ENCODE measurements around the gene ZNF576. TPM values are rescaled to one million over a fixed set of nuclear protein-coding genes. Genes with fewer than 3 reads are reported as not detected.

Gene ZNF576
- total and polyA plus RNA-seq, 2 donors (not counting 1 experiment from before 2014, with no cell fraction given), result 7.9 to 17.3 TPM

- H3K4me1 Mint-ChIP-seq, result peaks cover 4% of the 10 kb centered on the region
- peaks cover 3 to 6% of the 10 kb centered on the region in 2 donors for H3K4me1 ChIP-seq (ENCODE audit: control insufficient read depth in 2 of 2, insufficient read depth in 2 of 2, low read length in 2 of 2)
- peaks cover 0 to 26% (median 9%) of the 10 kb centered on the region in 4 experiments for H3K27me3 ChIP-seq (replicated peaks in 1 of 4; ENCODE audit: control extremely low read depth in 1 of 4, control insufficient read depth in 3 of 4, insufficient read depth in 4 of 4, low read length in 3 of 4)
- no peak overlapping the region for H2AFZ ChIP-seq (ENCODE audit: insufficient read depth, low read depth, low read length, poor library complexity, severe bottlenecking)
- H4K20me1 ChIP-seq (ENCODE audit: control insufficient read depth, insufficient read depth, low read length, poor library complexity, severe bottlenecking), result no peaks in the 10 kb centered on the region
- no peak overlapping the region for H3K4me3 ChIP-seq (ENCODE audit: control extremely low read depth in 1 of 5, extremely low read depth in 1 of 5, insufficient read depth in 1 of 5, low read depth in 2 of 5, low read length in 4 of 5)
- no peak overlapping the region for H3K4me2 ChIP-seq (replicated peaks; ENCODE audit: low read depth, low read length, poor library complexity, severe bottlenecking)
- H3K27ac ChIP-seq (ENCODE audit: low read length in 2 of 2), result no peak overlapping the region
- no peak for ATAC-seq (ENCODE audit: low read depth)
- CTCF ChIA-PET, result no interaction called here
- H3K36me3 ChIP-seq (replicated peaks in 1 of 2; ENCODE audit: control extremely low read depth in 1 of 2, control insufficient read depth in 1 of 2, extremely low read depth in 1 of 2, insufficient read depth in 2 of 2, low read length in 1 of 2), result no peaks in the 10 kb centered on the region
- H3K79me2 ChIP-seq (ENCODE audit: control insufficient read depth, insufficient read depth, low read length), result no peaks in the 10 kb centered on the region
- H3K9me3 ChIP-seq (ENCODE audit: control extremely low read depth in 1 of 3, control insufficient read depth in 2 of 3, insufficient read depth in 1 of 3, low read length in 2 of 3), result peaks cover 0 to 6% (median 0%) of the 10 kb centered on the region in 3 donors
- 91% methylated on average over 3 of the region's 5 CpGs for WGBS (ENCODE audit: insufficient coverage)
- no peaks in the 10 kb centered on the region for H3K9me3 Mint-ChIP-seq (ENCODE audit: insufficient read depth)
- intact Hi-C loops (cut with micrococcal nuclease), result no loop called here
- no peak overlapping the region for H3K9ac ChIP-seq (ENCODE audit: low read length)
- no peak for TF ChIP-seq CTCF (IDR thresholded peaks at IDR 0.05)
- no peak for TF ChIP-seq EZH2 (IDR thresholded peaks at IDR 0.05; ENCODE audit: borderline replicate concordance, insufficient read depth, low read depth, low read length, poor library complexity, severe bottlenecking)
- no peak overlapping the region for H3K27ac Mint-ChIP-seq
- POLR2A ChIA-PET, result no interaction called here
- no peak for DNase-seq
- peaks cover 27% of the 10 kb centered on the region for H3K27me3 Mint-ChIP-seq
- no peak overlapping the region for H3K4me3 Mint-ChIP-seq
Observed at GRCh38 chr19:43631491-43631890, 35.1 kb downstream of the ZNF576 start.

- Mint-ChIP-seq H3K9me3 (ENCODE audit: insufficient read depth) (no peaks in the 10 kb centered on the region), H3K4me1 (peaks cover 8% of the 10 kb centered on the region), H3K27ac (no peak overlapping the region), H3K27me3 (peaks cover 27% of the 10 kb centered on the region), H3K4me3 (no peak overlapping the region)
- Histone ChIP-seq H3K4me1 (ENCODE audit: control insufficient read depth in 2 of 2, insufficient read depth in 2 of 2, low read length in 2 of 2) (peaks cover 4 to 10% of the 10 kb centered on the region in 2 donors), H3K9me3 (ENCODE audit: control extremely low read depth in 1 of 3, control insufficient read depth in 2 of 3, insufficient read depth in 1 of 3, low read length in 2 of 3) (no peaks in the 10 kb centered on the region), H3K79me2 (ENCODE audit: control insufficient read depth, insufficient read depth, low read length) (no peaks in the 10 kb centered on the region), H3K4me2 (replicated peaks; ENCODE audit: low read depth, low read length, poor library complexity, severe bottlenecking) (no peak overlapping the region), H2AFZ (ENCODE audit: insufficient read depth, low read depth, low read length, poor library complexity, severe bottlenecking) (no peak overlapping the region), H4K20me1 (ENCODE audit: control insufficient read depth, insufficient read depth, low read length, poor library complexity, severe bottlenecking) (no peaks in the 10 kb centered on the region), H3K27ac (ENCODE audit: low read length in 2 of 2) (no peak overlapping the region), H3K4me3 (ENCODE audit: control extremely low read depth in 1 of 5, extremely low read depth in 1 of 5, insufficient read depth in 1 of 5, low read depth in 2 of 5, low read length in 4 of 5) (no peak overlapping the region), H3K36me3 (replicated peaks in 1 of 2; ENCODE audit: control extremely low read depth in 1 of 2, control insufficient read depth in 1 of 2, extremely low read depth in 1 of 2, insufficient read depth in 2 of 2, low read length in 1 of 2) (no peaks in the 10 kb centered on the region), H3K27me3 (replicated peaks in 1 of 4; ENCODE audit: control extremely low read depth in 1 of 4, control insufficient read depth in 3 of 4, insufficient read depth in 4 of 4, low read length in 3 of 4) (peaks cover 0 to 37% (median 11%) of the 10 kb centered on the region in 4 experiments), H3K9ac (ENCODE audit: low read length) (no peak overlapping the region)
- ChIA-PET CTCF (no interaction called here), POLR2A (interaction anchor here (0.6 kb wide), 1 partner anchor 106 kb away, joined by 3 read pairs; the partner anchor contains the start of gene ETHE1)
- WGBS (ENCODE audit: insufficient coverage), result 92% methylated on average over 2 of the region's 4 CpGs
- no peak for TF ChIP-seq CTCF (IDR thresholded peaks at IDR 0.05)
- no peak for TF ChIP-seq EZH2 (IDR thresholded peaks at IDR 0.05; ENCODE audit: borderline replicate concordance, insufficient read depth, low read depth, low read length, poor library complexity, severe bottlenecking)
- intact Hi-C loops (cut with micrococcal nuclease), result no loop called here
- no peak for DNase-seq
- ATAC-seq (ENCODE audit: low read depth), result no peak
Observed at GRCh38 chr19:43633520-43633919, 37.1 kb downstream of the ZNF576 start.
